ENCODE data around the gene MSRB1. TPM values are rescaled to one million over a fixed set of nuclear protein-coding genes. Genes with fewer than 3 reads are reported as not detected.

The MSRB1 gene
- total RNA-seq, 2 donors from 2014 or later = 20.6 to 23.5 TPM

DNA sequence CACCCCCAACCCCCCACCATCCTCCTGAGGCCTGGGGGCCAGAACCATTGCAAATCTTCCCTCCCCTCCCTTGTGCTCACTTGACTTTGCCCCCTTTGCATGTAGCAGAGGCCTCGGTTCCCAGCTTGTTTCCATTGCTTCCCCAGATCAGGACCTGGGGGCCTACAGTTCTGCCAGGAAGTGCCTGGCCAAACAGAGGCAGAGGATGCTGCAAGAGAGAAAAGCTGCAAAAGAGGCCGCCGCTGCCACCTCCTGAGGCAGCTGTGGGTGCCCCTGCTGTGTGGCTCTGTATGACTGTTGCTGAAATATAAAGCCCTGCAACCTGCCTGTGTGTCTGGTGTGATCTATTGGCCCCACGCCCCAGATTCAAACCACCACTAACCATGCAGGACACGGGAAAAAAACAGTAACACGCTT lies 18.7 kb upstream of the MSRB1 start:
- H3K4me1 ChIP-seq (ENCODE audit: control insufficient read depth, insufficient read depth, low read length) = peaks cover 2% of the 10 kb centered on the region
- H3K9me3 ChIP-seq (ENCODE audit: control insufficient read depth, low read length) = no peaks in the 10 kb centered on the region
- H3K36me3 ChIP-seq (ENCODE audit: control insufficient read depth, insufficient read depth, low read length) = peaks cover 24% of the 10 kb centered on the region
- peaks cover 35% of the 10 kb centered on the region for H3K4me1 Mint-ChIP-seq
- WGBS, 2 experiments (ENCODE audit: insufficient coverage in 1 of 2, insufficient read length in 1 of 2) = 71 to 78% methylated on average over 1 to 6 of the region's 6 CpGs
- DNase-seq = peak; percentile 73
- H3K27ac ChIP-seq (ENCODE audit: low read depth, low read length) = no peak overlapping the region
- H3K27me3 ChIP-seq (ENCODE audit: control insufficient read depth, insufficient read depth, low read length, poor library complexity, severe bottlenecking) = no peaks in the 10 kb centered on the region
- peak overlapping the region; percentile 93 for H3K4me3 Mint-ChIP-seq
- peaks cover 16% of the 10 kb centered on the region for H3K27me3 Mint-ChIP-seq (ENCODE audit: insufficient read depth)
- peaks cover 33% of the 10 kb centered on the region for H3K36me3 Mint-ChIP-seq (ENCODE audit: low read depth)
- no peak overlapping the region for H3K9ac ChIP-seq (ENCODE audit: extremely low read depth, low read length, poor library complexity, severe bottlenecking)
- TF ChIP-seq, protein P1, sequence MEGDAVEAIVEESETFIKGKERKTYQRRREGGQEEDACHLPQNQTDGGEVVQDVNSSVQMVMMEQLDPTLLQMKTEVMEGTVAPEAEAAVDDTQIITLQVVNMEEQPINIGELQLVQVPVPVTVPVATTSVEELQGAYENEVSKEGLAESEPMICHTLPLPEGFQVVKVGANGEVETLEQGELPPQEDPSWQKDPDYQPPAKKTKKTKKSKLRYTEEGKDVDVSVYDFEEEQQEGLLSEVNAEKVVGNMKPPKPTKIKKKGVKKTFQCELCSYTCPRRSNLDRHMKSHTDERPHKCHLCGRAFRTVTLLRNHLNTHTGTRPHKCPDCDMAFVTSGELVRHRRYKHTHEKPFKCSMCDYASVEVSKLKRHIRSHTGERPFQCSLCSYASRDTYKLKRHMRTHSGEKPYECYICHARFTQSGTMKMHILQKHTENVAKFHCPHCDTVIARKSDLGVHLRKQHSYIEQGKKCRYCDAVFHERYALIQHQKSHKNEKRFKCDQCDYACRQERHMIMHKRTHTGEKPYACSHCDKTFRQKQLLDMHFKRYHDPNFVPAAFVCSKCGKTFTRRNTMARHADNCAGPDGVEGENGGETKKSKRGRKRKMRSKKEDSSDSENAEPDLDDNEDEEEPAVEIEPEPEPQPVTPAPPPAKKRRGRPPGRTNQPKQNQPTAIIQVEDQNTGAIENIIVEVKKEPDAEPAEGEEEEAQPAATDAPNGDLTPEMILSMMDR (conservative IDR thresholded peaks at IDR 0.05) = no peak
- peaks cover 5% of the 10 kb centered on the region for H3K9me3 Mint-ChIP-seq
- H3K27ac Mint-ChIP-seq = peak overlapping the region; percentile 66
- no peak overlapping the region for H3K4me3 ChIP-seq (ENCODE audit: low read length)

- H3K4me1 ChIP-seq (ENCODE audit: control insufficient read depth, insufficient read depth, low read length) = peaks cover 2% of the 10 kb centered on the region
- peak; percentile 82 for DNase-seq
- peak overlapping the region; percentile 92 for H3K4me3 Mint-ChIP-seq
- no peaks in the 10 kb centered on the region for H3K27me3 ChIP-seq (ENCODE audit: control insufficient read depth, insufficient read depth, low read length, poor library complexity, severe bottlenecking)
- H3K27ac Mint-ChIP-seq = peak overlapping the region; percentile 84
- peak overlapping the region; percentile 79 for H3K9ac ChIP-seq (ENCODE audit: extremely low read depth, low read length, poor library complexity, severe bottlenecking)
- TF ChIP-seq, protein P1 (conservative IDR thresholded peaks at IDR 0.05) = no peak
- H3K4me1 Mint-ChIP-seq = peaks cover 35% of the 10 kb centered on the region
- H3K27ac ChIP-seq (ENCODE audit: low read depth, low read length) = peak overlapping the region; percentile 29
- peak overlapping the region; percentile 85 for H3K4me3 ChIP-seq (ENCODE audit: low read length)
- H3K36me3 Mint-ChIP-seq (ENCODE audit: low read depth) = peaks cover 33% of the 10 kb centered on the region
- peaks cover 24% of the 10 kb centered on the region for H3K36me3 ChIP-seq (ENCODE audit: control insufficient read depth, insufficient read depth, low read length)
- H3K9me3 Mint-ChIP-seq = peaks cover 5% of the 10 kb centered on the region
- peaks cover 21% of the 10 kb centered on the region for H3K27me3 Mint-ChIP-seq (ENCODE audit: insufficient read depth)
- WGBS, 2 experiments (ENCODE audit: insufficient coverage in 1 of 2, insufficient read length in 1 of 2) = 64 to 67% methylated on average over 14 to 20 of the region's 20 CpGs
- no peaks in the 10 kb centered on the region for H3K9me3 ChIP-seq (ENCODE audit: control insufficient read depth, low read length)
Observed at GRCh38 chr16:1960665-1961630, 17.9 kb upstream of the MSRB1 start.

DNA sequence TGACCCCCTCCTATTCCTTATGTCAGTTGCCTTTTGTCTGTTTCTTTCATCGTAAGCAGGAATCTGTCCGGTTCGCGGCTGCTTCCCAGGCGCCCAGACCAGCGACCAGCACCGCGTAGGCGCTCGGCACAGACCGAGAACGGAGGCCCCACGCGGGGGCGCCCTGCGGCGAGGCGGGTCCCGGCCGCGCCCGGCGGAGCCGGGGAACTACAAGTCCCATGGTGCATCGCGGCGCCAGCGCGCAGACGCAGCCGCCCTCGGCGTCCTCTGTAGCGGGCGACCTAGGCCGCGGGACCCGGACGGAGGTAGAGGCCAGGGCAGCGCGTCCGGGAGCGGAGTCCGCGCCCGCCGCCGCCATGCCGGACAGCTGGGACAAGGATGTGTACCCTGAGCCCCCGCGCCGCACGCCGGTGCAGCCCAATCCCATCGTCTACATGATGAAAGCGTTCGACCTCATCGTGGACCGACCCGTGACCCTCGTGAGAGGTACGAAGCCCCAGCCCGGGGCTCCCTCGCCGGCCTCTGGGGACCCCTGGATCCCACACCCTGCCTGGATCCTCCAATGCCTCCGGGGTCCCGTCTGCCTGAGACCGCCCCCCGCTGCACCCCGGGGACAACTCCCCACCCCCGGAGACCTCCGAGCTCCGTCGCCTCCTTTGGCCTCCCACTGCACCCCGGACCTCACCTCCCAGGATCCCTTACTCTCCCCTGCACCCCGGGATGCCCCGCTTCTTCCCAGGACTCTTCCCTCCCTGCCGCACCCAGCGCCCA lies 16.5 kb upstream of the MSRB1 start, which contains the start of gene NDUFB10:
NDUFB10 (plus strand) TSS at position 270 of the 771 bp plus-strand sequence; CDS start at position 357, 87 bp downstream.
- Mint-ChIP-seq H3K27me3 (ENCODE audit: insufficient read depth) (peaks cover 23% of the 10 kb centered on the region), H3K4me1 (peaks cover 30% of the 10 kb centered on the region), H3K9me3 (peaks cover 5% of the 10 kb centered on the region), H3K36me3 (ENCODE audit: low read depth) (peaks cover 33% of the 10 kb centered on the region), H3K4me3 (peak within 1 kb of the TSS; percentile 92), H3K27ac (peak within 1 kb of the TSS; percentile 84)
- 1% methylated on average over 32 to 79 of the region's 79 CpGs for WGBS, 2 experiments (ENCODE audit: insufficient coverage in 1 of 2, insufficient read length in 1 of 2)
- H3K4me1 ChIP-seq (ENCODE audit: control insufficient read depth, insufficient read depth, low read length) = no peaks in the 10 kb centered on the region
- peaks cover 24% of the 10 kb centered on the region for H3K36me3 ChIP-seq (ENCODE audit: control insufficient read depth, insufficient read depth, low read length)
- no peaks in the 10 kb centered on the region for H3K27me3 ChIP-seq (ENCODE audit: control insufficient read depth, insufficient read depth, low read length, poor library complexity, severe bottlenecking)
- H3K4me3 ChIP-seq (ENCODE audit: low read length) = peak within 1 kb of the TSS; percentile 85
- no peak within 1 kb of the TSS for H3K27ac ChIP-seq (ENCODE audit: low read depth, low read length)
- H3K9ac ChIP-seq (ENCODE audit: extremely low read depth, low read length, poor library complexity, severe bottlenecking) = peak within 1 kb of the TSS; percentile 79
- peak; percentile 95 for DNase-seq
- TF ChIP-seq, protein P1 (conservative IDR thresholded peaks at IDR 0.05) = peak; percentile 62
- no peaks in the 10 kb centered on the region for H3K9me3 ChIP-seq (ENCODE audit: control insufficient read depth, low read length)

All from endodermal cell (in vitro differentiated cells).